Testis (tissue), 2 donors: ENCODE measurements around the gene LRRC47.

Experiments used
- CTCF ChIP-seq, 3 experiments: fragments of 450-650 bp in 2 of 3; fragments of 200-600 bp in 1 of 3; sonication (generic) in 1 of 3; IDR thresholded peaks; one replicate each; pipeline ENCODE4 v1.5.1; 2016 to 2019; ENCODE audit warnings: antibody characterized with exemption in 3 of 3, mild to moderate bottlenecking in 2 of 3, moderate library complexity in 1 of 3
- POLR2A ChIP-seq: fragments of 450-650 bp; IDR thresholded peaks from one replicate; pipeline ENCODE4 v1.6.1; 2017; ENCODE audit warnings: antibody characterized with exemption, mild to moderate bottlenecking, moderate library complexity

DNA sequence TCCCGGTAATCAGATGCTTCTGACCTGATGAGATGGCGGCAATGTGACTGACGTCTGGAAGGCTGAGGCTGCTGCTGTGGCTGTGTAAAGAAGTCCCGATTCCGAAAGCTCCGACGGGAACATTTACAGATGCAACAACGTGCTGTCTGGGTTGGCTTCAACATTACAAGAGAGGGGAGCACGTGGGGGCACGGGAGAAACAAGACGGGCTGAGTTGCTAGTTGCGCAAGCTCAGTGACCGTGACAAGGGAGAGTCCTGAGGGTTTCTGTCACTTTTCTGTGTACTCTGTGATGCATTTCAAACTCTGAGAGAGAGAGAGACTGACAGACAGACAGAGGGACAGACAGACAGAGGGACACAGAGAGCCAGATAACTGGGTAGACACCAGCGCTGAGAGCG lies 25.6 kb upstream of the LRRC47 start:
- TF ChIP-seq CTCF (IDR thresholded peaks at IDR 0.05) (no peak), POLR2A (no peak)
